Adrenal gland (tissue), 5 donors: ENCODE data around the gene HLCS.

Experiments used
- CTCF ChIP-seq, 6 experiments: fragments of 450-650 bp in 4 of 6; fragments of 200-600 bp in 2 of 6; sonication (generic) in 1 of 6; IDR thresholded peaks; 1 replicate in 5 of 6; 2 replicates in 1 of 6; pipeline versions ENCODE4 v1.5.1 to v1.8.0; 2016 to 2021; ENCODE audit warnings: antibody characterized with exemption in 6 of 6, mild to moderate bottlenecking in 2 of 6, moderate library complexity in 1 of 6
- POLR2A ChIP-seq, 2 donors: fragments of 450-650 bp; IDR thresholded peaks; one replicate each; pipeline ENCODE4 v1.6.1; 2017; ENCODE audit warnings: antibody characterized with exemption in 2 of 2, mild to moderate bottlenecking in 2 of 2, moderate library complexity in 1 of 2
- donor health status: DM: no; HTN: no; CAD: no.

- TF ChIP-seq CTCF (IDR thresholded peaks at IDR 0.05) (no peak), POLR2A (IDR thresholded peaks at IDR 0.05) (no peak)
Measured at GRCh38 chr21:36902331-36902730, 64.1 kb downstream of the HLCS start.
